ENCODE data around the gene POLR1A.

Gene POLR1A

DNA sequence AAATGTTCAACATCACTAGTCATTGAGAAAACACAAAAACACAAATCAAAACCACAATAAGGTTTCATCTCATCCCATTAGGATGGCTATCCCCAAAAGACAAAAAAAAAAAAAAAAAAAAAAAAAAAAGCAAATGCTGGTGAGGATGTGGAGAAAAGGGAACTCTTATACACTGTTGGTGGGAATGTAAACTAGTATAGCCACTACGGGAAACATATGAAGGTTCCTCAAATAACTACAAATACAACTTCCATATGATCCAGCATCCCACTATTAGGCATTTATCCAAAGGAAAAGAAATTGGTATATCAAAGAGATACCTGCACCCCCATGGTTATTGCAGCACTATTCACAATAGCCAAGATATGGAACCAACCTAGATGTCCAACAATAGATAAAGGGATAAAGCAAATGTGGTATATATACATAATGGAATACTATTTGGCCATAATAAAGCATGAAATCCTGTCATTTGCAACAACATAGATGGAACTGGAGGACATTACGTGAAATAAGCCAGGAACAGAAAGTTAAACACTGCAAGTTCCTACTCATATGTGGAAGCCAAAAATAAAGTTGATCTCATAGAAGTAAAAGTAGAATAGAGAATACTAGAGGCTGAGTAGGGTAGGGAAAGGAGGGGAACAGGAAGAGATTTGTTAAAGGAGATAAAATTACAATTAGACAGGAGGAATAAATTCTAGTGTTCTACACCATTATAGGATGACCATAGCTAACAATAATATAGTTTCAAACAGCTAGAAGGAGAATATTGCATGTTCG is 8.4 kb downstream of the POLR1A start:
- DNase-seq (ENCODE audit: low spot score), result no peak

DNA sequence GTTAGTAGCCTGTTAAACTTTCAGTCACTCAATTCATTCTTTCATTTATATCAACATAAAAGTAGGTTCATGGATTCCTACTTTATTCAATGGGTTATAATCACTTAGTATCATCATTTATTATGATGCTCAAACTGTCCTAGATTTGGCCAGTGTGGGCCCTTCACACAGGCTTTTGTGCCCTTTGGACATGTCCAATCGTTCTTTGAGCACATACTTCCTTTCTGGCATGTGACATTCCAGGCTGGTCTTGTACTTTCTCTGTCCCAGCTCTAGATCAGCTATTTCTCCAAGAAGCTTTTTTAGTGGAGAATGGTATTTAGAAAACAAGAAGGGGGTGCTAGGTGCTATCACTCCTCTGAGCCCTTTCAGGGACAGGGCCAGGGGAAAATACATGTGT is 11.5 kb downstream of the POLR1A start:
- DNase-seq (ENCODE audit: low spot score), result no peak

DNA sequence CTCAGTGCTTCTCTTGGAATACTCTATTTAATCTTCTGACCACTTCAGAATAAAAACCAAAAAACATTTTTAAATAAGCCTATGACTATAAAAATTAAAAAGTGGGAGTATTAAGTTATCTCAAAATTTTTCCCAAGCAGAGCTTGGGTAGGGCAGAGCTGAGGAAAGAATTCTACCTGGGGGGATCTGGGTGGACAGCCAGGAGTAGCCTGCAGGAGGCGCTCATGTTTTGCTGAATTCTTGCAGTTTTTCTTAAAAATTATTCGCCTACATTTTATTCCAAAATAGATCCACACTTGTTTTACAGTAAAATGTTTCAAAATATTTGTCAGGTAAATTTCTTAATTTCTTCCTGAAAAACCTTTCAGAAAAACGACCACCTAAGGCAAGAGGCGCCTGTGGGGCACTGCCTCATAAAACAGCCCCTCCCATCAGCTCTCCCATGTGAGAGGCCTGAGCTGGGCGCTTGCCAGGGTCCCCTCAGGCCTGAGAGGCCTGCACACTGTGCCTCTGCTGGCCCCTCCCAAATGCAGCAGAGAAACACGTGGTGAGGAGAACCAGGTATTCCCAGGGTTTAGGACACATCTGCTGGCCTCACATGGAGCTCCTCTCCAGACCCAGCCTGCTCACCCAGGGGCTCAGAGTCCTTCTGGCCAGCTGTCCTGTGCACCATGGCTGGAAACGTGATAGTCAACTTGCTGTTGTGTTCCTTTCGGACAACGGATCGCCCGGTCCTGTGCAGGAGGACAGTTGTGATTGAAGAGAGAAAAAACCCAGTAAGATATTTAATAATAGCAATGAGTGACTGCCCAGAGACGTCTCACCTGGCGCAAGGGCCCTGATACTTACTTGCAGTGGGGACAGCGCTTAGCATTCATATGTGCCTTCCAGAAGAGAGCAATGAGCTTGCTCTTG is 17.5 kb downstream of the POLR1A start:
- no peak for DNase-seq (ENCODE audit: low spot score)

DNA sequence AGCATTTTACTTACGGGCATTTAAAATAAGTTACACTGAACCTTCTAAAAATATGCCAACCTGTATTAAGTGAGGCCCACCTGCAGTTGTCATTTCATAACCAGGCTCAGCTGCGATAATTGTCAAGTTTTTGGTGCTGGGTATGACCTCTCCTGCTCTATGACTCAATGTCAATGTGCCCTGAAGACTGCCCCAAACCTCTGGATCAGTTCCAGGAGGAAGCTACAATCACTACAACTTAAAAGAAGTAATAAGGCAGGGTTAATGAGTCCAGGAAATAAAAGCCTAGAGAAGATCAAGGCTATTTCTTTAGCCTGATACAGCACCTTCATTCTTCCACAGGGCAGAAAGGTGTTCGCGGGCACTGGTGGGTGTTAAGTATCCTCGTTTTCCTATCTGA is 22.9 kb downstream of the POLR1A start:
- DNase-seq (ENCODE audit: low spot score), result no peak

DNA sequence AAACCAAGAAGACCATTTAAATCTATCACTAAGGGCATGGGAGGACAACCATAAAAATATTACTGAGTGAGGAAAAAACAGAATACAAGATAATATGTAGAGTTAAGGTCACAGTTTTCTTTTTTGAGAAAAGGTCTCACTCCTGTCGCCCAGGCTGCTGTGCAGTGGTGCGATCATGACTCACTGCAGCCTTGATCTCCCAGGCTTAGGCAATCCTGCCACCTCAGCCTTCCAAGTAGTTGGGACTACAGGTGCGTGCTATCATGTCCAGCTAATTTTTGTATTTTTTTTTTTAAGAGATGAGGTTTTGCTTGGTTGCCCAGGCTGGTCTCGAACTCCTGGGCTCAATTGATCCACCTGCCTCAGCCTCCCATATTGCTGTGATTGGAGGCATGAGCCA is 24.0 kb downstream of the POLR1A start:
- no peak for DNase-seq (ENCODE audit: low spot score)

DNA sequence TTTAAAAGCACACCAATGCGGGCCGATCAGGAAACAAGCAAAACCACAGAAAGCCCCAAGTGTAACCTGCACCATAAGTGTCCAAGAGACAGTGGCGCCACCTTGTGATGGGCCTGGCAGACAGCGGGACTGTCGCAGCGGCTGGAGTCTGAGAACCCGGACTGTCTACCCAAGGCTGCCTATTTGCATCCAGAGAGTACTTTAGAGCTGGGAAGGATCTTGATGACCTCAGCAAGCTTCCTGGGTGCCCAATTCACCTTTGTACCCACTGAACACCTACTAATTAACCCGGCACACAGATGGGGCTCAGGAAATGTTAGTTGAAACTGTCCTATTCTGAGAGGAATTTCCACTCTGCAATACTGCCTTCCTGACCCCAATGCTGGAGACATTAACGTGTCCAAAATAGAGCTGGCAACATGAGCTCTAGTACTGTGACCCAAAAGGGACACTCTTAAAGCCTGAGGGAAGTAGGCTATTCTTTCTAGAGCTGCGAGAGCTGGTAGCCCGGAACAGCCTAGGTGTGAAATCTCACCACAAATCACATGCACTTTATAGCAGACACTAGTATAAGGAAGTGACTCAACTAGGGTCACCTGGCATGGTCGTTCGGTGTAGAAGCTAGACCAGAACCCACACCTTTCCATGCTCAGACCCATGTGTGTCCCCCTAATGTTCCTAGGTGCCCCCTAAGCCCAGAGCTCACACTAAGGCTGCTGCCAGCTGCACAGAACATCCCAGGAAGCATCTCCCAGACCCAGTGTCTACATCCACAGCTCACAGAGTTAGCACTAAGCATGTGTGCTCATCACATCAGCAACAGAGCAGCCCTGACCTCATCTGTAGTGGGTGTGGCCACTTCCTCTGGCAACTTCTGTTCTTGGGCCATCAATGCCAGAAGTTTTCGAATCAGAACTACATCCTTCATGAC is 25.4 kb downstream of the POLR1A start:
- peak; percentile 78 for DNase-seq (ENCODE audit: low spot score)

DNA sequence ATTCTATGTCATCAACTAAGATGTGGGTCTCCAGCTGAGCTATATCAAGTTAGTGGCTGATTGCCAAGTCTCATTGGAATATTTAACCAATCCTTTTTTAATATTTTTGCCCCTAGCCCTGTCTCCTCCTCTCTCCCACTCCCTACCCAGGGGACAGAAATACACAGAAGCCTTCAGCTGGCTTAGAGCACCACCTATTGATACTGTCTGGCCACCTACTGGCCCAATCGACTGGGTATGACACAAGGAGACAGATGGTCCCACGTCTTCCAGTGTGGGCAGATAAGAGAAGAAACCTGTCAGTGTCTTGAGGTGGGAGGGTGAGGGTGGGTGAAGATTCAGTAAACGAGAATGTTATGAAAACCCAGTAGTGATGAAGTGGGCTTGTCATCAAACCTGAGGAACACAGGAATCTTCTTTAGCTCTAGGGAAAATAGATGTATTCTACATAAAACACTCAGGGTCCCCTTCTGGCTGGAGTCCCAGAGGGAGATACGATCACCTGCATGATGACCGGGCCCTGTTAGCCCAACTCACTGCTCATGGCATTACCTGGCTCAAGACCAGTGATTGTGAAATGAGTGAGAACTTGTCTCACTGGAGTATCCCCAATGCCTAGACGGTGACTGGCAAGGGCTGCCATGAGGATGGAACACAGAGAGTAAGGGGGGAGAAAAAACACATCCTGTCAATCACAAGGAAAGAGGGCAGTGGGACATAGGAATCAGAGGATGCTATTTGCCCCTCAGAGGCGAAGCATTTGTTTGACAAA is 26.7 kb downstream of the POLR1A start:
- DNase-seq (ENCODE audit: low spot score), result no peak

DNA sequence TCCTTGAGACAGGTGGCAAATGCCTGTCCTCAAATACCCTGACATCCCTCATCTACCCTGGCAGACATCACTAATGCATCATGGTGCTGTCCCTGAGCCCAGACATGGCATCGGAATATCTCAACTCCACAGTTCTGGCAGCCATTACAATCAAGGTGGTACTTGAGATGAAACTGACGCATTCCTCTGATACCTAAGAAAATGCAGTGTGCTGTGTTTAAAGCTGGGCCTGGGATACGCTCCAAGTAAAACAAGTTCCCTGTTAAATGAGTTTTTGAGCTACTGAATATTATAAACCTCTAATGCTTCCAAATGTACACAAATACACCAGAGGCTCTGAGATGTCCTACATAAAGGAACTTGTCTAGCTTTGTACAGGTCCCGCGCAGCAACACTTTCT is 29.8 kb downstream of the POLR1A start:
- no peak for DNase-seq (ENCODE audit: low spot score)

DNA sequence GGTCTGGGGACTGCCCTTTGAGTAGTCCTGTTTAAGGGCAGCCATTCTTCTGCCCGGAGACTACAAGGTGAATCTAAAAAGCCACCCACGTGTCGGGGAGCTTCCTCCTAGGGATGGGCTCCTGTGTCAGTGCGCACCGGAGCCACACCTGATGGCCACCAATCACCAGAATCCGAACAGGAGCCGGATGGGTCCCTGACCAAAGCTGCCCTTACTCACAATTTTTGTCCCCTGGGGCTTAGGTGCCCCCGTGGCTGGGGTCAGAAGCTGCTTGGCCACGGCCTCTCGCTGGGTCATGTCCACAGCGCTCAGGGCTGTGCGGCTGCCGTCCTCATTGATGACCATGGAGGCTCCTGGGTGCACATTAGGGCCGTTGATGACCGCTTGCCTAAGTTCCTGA is 30.9 kb downstream of the POLR1A start:
- DNase-seq (ENCODE audit: low spot score), result no peak

DNA sequence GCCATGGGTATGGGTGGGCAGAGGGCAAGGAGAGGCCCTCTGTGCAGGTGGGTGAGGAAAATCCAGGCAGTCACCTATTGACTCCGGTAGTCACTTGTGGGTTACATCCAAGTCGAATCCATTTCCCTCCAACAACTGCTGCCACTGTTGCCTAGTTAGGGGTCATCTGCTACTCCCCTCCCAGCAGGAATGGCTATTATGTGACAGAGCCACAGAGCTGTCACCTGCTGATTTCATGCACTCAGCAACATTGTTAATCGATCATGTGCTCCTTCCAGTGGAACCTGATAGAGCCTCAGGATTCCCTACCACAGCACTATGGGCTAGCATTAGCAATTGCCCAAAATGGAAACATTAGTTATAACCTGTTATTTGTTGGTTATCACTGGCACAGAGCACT is 31.4 kb downstream of the POLR1A start:
- no peak for DNase-seq (ENCODE audit: low spot score)

DNA sequence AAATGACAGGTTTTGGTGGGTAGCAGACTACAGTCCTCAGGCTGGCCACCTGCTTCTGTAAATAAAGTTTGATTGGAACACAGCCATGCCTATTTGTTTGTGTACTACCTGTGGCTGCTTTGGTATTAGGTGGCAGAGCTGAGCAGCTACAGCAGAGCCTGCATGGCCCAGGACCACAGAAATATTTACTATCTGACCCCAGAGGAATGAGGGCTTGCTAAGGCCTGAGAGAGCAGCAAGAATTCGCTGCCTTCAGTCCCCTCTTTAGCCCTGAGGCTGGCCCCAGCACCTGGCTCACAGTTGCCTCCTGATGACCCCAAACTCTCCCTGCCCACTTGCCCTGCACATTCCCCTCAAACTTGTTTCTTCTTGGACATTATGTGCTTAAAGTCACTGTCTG is 32.5 kb downstream of the POLR1A start:
- DNase-seq (ENCODE audit: low spot score), result no peak

DNA sequence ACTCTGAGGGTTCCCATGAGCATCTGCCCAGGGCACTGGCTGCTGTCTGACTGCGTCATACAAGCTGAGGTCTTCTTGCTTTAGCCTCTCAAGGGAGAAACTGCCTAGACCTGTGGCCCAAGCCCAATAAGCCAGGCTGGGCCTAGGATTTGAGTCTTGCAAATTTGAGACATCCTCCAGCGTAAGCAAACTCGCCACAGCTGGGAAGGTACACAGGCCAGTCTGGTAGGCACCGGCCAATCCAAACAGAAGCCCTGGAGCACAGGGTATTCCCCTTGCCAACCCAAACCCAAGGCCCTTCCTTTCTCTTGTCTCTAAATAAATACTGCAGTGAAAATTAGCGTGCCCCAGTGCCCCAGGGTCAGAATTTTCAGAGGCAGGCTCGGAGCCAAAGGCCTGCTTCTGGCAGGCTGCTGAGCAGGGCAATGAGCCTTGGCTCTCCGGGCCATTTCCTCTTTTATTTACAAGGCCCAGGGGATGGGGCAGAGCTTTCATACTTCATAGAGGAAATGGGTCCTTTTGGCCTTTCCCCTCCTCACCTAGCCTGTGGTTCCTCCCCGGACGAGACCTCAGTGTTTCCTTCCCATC is 33.3 kb downstream of the POLR1A start:
- DNase-seq (ENCODE audit: low spot score), result no peak

DNA sequence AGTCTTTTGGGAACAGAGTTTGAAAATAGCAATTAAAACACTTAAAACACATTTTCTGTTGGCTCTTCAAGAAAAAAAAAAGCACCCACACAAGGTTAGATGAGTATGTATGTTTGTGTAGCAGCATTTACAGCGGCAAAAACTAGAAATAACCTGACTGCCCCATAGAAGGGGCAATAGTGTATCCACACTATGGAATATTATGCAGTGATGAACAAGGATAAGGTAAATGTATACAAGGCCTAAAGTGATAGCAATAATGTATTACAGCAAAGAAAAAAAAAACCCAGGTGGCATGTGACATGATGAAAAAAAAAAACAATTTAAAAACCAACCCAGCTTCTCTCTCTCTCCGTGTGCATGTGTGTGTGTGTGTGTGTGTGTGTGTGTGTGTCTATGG is 34.8 kb downstream of the POLR1A start:
- DNase-seq (ENCODE audit: low spot score), result no peak

DNA sequence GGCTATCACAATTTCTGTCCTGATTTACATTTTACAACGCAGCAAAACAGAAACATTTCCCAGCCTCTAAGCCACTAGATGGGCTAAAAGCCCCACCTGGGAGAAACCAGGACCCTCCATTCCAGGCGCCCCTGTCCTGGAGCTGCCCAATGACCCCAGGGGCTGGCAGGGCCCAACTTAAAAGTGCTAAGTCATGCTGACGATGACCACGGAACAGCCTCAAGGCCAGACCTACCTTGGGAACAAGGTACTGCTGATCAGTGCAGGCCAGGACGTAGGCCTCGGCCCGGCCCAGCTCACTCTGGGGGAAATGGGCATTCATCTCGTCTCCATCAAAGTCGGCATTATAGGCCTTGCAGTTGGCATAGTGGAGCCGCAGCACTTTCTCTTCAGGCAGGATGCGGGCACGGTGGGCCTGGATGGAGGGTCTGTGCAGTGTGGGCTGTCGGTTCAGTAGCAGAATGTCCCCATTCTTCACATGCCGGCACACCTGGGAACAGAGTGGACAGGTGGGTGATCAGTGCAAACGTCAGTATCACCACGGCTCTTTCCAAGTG is 35.8 kb downstream of the POLR1A start:
- DNase-seq (ENCODE audit: low spot score), result no peak

DNA sequence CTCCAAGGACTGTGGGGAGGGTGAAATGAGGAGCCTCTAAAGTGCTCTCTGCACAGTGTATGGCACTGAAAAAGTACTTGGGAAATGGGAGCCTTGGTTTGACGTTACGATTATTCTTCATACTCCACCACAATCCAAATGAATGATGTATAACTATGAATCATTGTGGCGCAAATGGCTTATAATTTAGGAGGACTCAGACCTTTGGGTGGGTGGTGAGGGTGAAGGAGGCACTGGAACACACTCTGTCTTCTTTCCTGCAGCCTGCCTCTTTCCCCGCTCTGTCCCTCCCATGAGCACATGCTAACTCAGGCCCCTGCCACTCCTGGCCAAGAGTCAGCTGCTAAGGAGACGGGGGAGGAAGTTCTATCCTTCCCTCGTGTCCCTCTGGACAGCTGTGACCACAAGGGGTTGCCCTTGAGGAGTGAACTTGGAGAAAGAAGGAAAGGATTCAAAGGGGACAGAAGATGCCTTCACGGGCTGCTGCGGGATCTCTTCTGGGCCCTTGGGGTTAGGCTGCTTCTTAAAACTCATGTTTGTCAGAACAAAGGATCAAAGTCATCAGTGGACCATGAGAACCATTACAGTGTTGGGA is 36.5 kb downstream of the POLR1A start:
- DNase-seq (ENCODE audit: low spot score), result no peak

DNA sequence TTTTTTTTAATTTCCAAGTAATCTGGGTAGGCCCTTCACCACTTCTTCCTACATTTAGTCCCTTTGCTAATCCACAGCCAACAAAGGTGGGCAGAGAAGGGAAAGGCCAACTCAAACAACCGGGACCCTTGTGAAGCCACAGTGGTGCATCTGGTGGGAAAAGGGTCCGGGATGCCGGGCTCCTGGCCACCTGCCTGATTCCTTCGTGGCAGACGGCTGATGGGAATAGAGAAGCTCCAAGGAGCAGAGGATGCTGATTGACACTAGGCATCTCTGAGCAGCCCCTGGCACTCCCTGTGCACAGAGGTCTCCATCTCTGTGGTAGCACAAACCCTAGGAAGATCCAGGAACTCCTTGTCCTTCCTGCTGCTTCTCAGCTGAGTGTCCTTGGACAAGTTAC is 37.0 kb downstream of the POLR1A start:
- no peak for DNase-seq (ENCODE audit: low spot score)

DNA sequence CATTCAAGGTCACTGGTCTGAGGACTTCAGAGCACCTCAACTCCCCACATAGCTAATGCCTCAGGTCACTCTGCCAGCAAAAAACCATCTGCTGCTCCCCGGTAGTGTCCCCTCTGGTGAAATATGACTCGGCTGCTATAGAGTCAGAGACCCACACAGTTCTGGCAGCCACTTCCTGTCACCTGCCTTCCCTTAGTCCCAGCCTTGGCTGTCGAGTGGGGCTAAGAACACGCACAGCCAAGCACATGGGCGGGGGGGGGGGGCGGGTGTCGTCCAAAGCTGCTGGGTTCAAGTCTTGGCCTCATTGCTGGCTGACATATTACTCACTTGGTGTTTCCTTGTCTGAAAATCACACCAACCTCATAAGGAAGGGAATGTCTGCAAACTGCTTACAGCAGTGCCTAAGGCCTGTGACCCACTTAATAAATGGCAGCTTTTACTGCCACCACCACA is 37.5 kb downstream of the POLR1A start:
- DNase-seq (ENCODE audit: low spot score), result peak; percentile 49

DNA sequence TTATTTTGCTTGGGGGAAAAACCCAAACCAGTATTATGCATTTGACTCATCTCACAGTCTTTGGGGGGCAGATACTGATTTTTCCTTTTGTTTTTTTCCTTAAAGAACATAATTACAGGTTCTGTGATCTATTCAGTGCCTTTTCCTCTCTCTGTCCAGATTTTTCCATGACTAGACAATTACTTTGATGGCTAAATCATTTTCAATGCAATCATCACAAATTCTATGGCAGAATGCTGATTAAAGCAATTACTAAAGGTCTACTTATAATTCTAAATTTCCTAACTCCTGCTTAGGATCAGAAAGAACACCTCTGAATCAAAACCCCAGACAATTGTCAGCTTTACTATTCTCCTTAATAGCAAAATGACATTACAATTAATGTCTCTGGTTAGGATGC is 38.8 kb downstream of the POLR1A start:
- no peak for DNase-seq (ENCODE audit: low spot score)

DNA sequence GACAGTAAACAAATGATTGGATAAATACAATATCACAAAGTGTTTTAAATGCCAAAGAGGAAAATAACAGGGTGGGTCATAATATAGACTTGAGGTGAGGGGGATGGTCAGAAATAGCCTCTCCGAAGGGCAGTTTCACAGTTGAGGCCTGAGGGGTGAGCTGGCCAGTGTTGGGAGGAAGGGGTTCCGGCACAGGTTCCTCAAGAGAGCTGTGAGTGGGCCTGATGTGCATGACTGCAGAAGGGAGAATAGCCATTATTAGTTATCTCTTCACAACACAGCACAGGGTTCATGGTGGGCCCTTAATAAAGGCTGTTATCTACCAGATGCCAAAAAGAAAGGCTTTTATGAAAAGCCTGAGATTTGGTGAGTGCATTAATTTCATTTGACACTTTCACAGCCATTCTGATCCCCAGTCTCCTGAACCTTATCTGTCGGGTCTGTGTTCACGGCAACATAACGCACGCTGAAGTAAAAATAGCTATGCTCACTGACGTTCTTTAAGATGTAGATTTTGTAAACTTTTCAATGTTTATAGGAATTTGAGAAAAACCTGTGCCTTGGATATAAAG is 39.6 kb downstream of the POLR1A start:
- no peak for DNase-seq (ENCODE audit: low spot score)

DNA sequence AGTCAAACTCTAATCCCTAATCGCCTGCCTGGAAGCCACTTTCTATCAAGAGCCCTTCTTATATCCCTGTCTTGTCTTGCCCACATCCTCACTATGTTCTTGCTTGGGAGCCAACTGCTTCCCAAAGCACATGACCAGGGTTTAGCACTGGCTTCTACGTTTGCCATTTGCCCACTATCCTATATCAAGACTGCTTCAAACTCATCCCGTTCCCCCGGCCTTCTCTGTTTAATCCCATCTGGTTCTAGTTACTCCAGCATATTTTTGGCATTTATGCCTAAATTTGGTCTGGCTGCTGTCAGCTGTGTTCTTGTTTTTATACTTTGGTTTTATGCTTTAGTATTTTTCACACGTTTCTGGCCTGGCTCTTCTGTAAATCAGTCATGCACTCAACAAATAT is 40.2 kb downstream of the POLR1A start:
- no peak for DNase-seq (ENCODE audit: low spot score)
